ENCODE data around the gene C17orf100. TPM values are rescaled to one million over a fixed set of nuclear protein-coding genes. Genes with fewer than 3 reads are reported as not detected.

Gene C17orf100
- total and polyA plus RNA-seq, 10 of the 15 experiments (the other 5 are each of a cell fraction or from before 2014, with no cell fraction given) = 0.84 to 4.7 (median 1.8) TPM

DNA sequence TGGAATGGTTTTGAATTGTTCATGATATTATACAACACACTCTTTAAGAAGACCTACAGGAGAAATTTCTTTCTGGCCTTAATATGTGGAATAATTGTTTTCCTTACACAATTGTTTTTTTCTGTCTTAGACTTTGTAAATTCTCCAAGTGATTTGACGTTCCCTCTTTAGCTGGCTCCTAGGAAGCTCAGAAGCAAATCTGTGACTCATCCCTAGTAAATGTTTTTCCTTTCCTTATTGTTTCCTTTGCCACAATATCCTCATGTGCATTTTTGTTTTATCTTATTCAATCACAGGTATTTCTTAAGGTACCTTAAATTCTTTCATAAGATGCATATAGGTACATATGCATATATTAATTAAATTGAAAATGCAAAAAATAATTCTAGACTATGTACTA, 24.5 kb upstream of the C17orf100 start:
- H3K4me1 ChIP-seq (ENCODE audit: control insufficient read depth, insufficient read depth, low read length) = no peaks in the 10 kb centered on the region
- H4K20me1 ChIP-seq (ENCODE audit: control insufficient read depth, insufficient read depth) = no peaks in the 10 kb centered on the region
- H3K36me3 ChIP-seq (ENCODE audit: control insufficient read depth in 2 of 2, insufficient read depth in 2 of 2, low read length in 1 of 2) = peaks cover 2 to 5% of the 10 kb centered on the region in 2 experiments
- ChIA-PET RAD21 (ENCODE audit: unreplicated experiment) (no interaction called here), POLR2A (no interaction called here), CTCF (no interaction called here), SMC1A (ENCODE audit: uncharacterized antibody, unreplicated experiment) (no interaction called here)
- no peak overlapping the region for H2AFZ ChIP-seq (ENCODE audit: control insufficient read depth, low read depth, low read length)
- 90% methylated on average over 1 of the region's 1 CpG for WGBS (ENCODE audit: insufficient coverage, insufficient replicate concordance, low lambda C conversion rate, missing lambda C conversion rate)
- H3K9ac ChIP-seq (ENCODE audit: control insufficient read depth, insufficient read depth, low read length) = no peak overlapping the region
- BruUV-seq (replicated peaks) = no TSS peak
- no peak overlapping the region for H3K4me2 ChIP-seq (ENCODE audit: control insufficient read depth, insufficient read depth)
- ATAC-seq = no peak
- intact Hi-C loops (cut with micrococcal nuclease; ENCODE audit: unreplicated experiment) = no loop called here
- no peaks in the 10 kb centered on the region for H3K9me3 ChIP-seq (replicated peaks; ENCODE audit: control insufficient read depth, insufficient read depth, low read length)
- no peak overlapping the region for H3K27ac ChIP-seq (ENCODE audit: control insufficient read depth, insufficient read depth)
- in situ Hi-C loops (cut with MboI) = no loop called here
- DNase-seq (ENCODE audit: low read depth, low spot score) = no peak
- H3K27me3 ChIP-seq (replicated peaks in 1 of 2; ENCODE audit: control insufficient read depth in 2 of 2, insufficient read depth in 2 of 2, low read length in 1 of 2) = no peaks in the 10 kb centered on the region
- no peak for FAIRE-seq
- H3K4me3 ChIP-seq = no peak overlapping the region
- no peaks in the 10 kb centered on the region for H3K79me2 ChIP-seq (ENCODE audit: control insufficient read depth, insufficient read depth, low read length)
- TF ChIP-seq RELA (IDR thresholded peaks at IDR 0.05; ENCODE audit: borderline replicate concordance, partially characterized antibody) (no peak), FOXM1 (IDR thresholded peaks at IDR 0.05; ENCODE audit: low read depth, low read length) (no peak), ZNF217 (IDR thresholded peaks at IDR 0.05) (no peak), HSF1 (IDR thresholded peaks at IDR 0.05; ENCODE audit: low read depth, low read length) (no peak), ELK1 (IDR thresholded peaks at IDR 0.05; ENCODE audit: low read depth, low read length) (no peak), CBFB (IDR thresholded peaks at IDR 0.05; ENCODE audit: low read depth) (no peak), NKRF (conservative IDR thresholded peaks at IDR 0.05) (no peak), POLR2AphosphoS2 (IDR thresholded peaks at IDR 0.05; ENCODE audit: low read depth, low read length) (no peak), IKZF2 (IDR thresholded peaks at IDR 0.05) (no peak), JUNB (IDR thresholded peaks at IDR 0.05) (no peak), CEBPB (IDR thresholded peaks at IDR 0.05; ENCODE audit: borderline replicate concordance in 1 of 2, low read depth in 2 of 2, low read length in 2 of 2) (no peak), FOS (IDR thresholded peaks at IDR 0.05; ENCODE audit: borderline replicate concordance, extremely low read depth, insufficient read length) (no peak), CHD4 (IDR thresholded peaks at IDR 0.05) (no peak), E2F4 (IDR thresholded peaks at IDR 0.05; ENCODE audit: low read depth, low read length) (no peak), SREBF2 (IDR thresholded peaks at IDR 0.05; ENCODE audit: low read length) (no peak), RB1 (IDR thresholded peaks at IDR 0.05; ENCODE audit: borderline replicate concordance) (no peak)
- TF ChIP-seq, protein P1, sequence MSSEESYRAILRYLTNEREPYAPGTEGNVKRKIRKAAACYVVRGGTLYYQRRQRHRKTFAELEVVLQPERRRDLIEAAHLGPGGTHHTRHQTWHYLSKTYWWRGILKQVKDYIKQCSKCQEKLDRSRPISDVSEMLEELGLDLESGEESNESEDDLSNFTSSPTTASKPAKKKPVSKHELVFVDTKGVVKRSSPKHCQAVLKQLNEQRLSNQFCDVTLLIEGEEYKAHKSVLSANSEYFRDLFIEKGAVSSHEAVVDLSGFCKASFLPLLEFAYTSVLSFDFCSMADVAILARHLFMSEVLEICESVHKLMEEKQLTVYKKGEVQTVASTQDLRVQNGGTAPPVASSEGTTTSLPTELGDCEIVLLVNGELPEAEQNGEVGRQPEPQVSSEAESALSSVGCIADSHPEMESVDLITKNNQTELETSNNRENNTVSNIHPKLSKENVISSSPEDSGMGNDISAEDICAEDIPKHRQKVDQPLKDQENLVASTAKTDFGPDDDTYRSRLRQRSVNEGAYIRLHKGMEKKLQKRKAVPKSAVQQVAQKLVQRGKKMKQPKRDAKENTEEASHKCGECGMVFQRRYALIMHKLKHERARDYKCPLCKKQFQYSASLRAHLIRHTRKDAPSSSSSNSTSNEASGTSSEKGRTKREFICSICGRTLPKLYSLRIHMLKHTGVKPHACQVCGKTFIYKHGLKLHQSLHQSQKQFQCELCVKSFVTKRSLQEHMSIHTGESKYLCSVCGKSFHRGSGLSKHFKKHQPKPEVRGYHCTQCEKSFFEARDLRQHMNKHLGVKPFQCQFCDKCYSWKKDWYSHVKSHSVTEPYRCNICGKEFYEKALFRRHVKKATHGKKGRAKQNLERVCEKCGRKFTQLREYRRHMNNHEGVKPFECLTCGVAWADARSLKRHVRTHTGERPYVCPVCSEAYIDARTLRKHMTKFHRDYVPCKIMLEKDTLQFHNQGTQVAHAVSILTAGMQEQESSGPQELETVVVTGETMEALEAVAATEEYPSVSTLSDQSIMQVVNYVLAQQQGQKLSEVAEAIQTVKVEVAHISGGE (CRISPR knock-in tag; IDR thresholded peaks at IDR 0.05) = no peak
